ENCODE results near the gene IL10RB.

The IL10RB gene

GRCh38 chr21:33267250-33267649, 1.1 kb downstream of the IL10RB start:
- DNase-seq (ENCODE audit: low read depth): no peak

DNA sequence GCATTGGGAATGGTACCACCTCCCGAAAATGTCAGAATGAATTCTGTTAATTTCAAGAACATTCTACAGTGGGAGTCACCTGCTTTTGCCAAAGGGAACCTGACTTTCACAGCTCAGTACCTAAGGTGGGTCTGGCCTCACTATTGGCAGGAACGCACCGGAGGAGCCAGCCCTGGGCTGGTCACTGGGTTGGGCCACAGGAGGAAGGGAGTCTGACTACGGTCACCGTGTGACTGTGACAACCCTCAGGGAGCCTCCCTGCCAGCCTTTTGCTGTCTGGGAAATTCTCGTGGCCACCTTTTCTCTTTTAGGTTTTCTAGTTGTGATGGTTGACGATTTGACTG, 2.2 kb downstream of the IL10RB start:
- no peak for DNase-seq (ENCODE audit: low read depth)

DNA sequence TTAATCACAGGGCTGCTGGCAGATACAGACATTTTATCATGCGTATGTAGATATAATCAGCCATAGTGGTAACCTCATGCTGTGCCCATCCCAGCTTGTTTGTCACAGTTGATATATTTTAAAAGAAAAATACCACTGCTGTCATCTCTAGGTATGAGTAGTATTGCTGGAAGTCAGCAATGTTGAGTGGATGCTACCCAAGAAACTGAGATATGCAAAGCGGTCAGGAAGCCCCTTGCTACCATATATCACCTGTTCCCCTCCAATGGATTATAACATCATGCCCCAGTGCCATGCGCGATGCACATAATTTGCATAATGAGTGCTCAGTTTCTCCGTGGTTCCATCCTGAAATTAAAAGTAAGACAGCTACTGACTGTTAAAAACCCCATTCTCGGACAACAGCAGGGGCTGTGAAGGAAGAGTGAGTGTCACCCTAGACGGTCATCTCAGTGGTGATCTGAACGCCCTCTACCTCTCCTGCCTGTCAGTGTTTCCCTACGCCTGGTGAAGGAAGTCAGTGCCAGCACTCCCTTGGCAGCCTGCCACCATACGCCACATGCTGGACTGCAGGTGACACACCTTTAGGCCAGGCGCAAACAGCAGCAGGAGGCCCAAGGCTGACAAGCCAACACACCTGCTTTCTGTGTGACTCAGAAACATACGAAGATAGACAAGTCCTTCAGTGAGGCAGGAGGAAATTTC, 2.7 kb downstream of the IL10RB start:
- no peak for DNase-seq (ENCODE audit: low read depth)

DNA sequence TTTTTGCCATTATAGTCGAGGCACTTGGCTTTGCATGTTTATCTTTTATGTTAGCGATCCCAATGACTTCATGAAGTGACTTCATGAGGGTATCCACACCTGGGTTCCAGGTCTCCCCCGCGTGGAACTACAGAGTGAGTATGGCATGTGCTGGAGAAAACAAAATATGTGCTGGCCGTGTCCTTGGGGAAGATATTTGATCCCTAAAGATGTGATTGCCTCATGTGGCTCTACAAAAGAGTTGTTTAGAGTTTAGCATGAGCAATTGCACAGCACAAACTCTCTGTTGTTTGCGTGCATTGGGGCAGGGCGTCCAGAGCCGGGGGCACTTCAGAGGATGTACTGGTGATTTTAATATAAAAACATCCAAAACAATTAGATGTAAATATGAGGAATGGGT, 4.8 kb downstream of the IL10RB start:
- DNase-seq (ENCODE audit: low read depth): no peak

- no peak for DNase-seq (ENCODE audit: low read depth)
These were observed 6.9 kb downstream of the IL10RB start for GRCh38 chr21:33273044-33273443.

- no peak for DNase-seq (ENCODE audit: low read depth)
These were observed 12.6 kb downstream of the IL10RB start for GRCh38 chr21:33278721-33279120.

DNA sequence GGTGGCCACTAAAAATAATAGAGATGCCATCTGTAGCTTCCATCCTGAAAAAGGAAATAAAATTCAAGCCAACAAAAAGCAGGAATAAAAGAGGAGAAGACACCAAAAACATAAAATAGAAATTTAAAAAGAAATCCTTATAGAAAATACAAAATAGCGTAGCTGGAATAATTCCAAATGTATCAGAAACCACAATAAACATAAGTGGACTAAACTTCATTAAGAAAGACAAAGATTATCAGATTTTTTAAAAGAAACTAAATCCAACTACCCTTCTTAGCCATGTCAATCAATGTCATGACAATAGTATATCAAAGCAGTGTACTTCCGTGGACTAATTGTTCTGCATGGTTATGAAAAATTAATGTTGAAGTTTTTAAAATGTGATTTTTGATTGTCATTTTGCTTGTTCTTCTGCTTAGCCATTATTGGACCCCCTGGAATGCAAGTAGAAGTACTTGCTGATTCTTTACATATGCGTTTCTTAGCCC, 13.2 kb downstream of the IL10RB start:
- no peak for DNase-seq (ENCODE audit: low read depth)

DNA sequence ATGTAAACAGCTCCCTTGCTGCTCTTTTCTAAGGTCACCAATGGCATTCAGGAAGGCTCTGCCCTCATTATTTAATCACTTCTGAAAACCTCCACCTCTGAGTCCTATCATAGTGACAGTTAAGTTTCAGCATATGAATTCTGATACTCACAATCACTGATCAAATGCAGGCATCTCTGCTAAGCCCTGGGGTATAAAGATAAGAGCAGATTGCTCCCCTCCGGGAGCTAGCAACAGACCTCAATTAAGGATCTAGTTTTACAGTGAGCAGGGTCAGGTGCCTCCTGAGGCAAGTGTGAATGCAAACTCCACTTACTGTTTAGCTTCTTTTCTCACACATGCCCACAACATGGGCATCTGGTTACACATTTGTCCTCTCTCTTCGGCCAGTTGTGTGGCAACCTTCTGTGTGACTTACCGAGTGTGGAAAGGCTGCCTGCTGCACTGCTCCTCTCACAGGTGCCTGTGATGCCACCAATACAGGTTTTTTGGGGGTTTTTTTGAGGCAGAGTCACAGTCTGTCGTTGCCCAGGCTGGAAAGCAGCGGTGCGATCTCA, 15.0 kb downstream of the IL10RB start:
- DNase-seq (ENCODE audit: low read depth): no peak

- DNase-seq (ENCODE audit: low read depth): no peak
These were observed 17.0 kb downstream of the IL10RB start for GRCh38 chr21:33283203-33283602.

- DNase-seq (ENCODE audit: low read depth): no peak
These were observed 19.9 kb downstream of the IL10RB start for GRCh38 chr21:33286076-33286475.

GRCh38 chr21:33286600-33287456, 20.7 kb downstream of the IL10RB start:
- no peak for DNase-seq (ENCODE audit: low read depth)

GRCh38 chr21:33289199-33289819, 23.1 kb downstream of the IL10RB start:
- no peak for DNase-seq (ENCODE audit: low read depth)

DNA sequence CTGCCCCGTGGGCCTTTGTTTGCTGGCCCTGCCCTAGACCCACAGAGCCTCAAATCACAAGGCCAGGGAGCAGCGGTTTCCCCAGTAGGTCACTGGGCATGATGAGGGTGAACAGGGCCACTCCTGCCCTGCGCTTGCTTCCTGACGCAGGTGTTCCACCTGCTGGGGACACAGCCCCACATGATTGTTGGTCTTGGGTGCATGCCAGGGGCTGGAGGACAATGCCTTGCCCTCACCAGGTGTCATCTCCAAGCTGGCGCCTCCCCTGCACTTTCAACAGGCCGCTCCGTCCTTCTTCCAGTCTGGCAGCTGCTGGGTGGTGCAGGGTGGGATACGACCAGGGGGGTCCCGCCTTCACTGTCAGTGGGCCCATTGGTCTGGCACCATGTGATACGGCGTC, 24.3 kb downstream of the IL10RB start:
- no peak for DNase-seq (ENCODE audit: low read depth)

DNA sequence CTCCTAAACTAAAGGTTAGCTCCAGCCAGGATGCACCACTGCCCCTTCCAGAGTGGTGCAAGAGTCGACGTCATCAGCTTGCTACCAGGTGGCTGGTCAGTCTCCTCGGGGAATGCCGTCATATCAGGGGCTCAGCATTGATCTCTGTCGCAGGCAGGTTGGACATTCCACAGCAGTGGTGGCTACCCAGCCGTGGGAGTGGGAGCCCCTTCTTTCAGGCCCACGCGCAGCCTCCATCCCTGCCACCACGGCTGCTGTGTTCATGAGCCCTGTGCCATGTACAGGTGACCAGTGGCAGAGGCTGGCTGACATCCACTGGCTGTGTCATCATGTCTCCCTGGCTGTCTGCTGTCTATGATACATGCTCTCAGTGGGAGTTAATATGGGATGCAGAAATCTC, 25.5 kb downstream of the IL10RB start:
- no peak for DNase-seq (ENCODE audit: low read depth)

DNA sequence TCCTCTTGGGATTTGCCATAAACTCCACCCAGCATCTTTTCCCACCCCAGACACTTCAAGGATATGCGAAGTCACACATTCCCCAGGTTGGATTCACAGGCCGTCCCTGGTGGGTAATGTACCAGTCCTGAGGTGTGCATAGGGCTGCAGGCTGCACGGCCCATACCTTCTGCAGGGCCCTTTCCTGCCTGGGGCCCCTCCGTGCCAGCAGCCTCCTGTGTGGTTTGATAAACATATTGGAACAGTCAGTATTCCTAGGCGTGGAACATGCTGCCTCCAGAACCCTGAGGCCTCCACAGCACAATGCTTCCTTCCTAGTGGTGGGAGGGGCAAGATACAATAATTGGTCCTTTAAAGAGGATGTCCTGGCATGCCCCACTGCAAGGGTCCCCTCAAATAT, 26.6 kb downstream of the IL10RB start:
- no peak for DNase-seq (ENCODE audit: low read depth)

DNA sequence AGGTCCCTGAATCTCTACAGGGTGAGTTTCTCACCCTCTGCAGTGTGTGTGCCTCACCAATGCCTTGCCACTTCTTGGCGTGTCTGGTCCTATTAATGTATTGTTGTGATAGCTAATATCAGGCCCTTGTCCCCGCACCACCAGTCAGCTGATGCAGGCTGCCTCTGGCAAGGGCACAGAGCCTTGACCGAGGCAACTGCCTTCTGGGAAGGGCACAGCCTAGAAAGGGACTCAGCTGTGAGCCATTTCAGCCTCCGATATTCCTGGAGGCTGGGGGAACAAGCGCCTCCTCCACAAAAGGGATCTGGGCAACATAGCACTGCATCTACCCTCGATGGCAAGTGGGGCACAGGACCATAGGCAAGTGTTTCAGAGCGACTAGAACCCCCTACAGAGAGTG, 27.0 kb downstream of the IL10RB start:
- no peak for DNase-seq (ENCODE audit: low read depth)

DNA sequence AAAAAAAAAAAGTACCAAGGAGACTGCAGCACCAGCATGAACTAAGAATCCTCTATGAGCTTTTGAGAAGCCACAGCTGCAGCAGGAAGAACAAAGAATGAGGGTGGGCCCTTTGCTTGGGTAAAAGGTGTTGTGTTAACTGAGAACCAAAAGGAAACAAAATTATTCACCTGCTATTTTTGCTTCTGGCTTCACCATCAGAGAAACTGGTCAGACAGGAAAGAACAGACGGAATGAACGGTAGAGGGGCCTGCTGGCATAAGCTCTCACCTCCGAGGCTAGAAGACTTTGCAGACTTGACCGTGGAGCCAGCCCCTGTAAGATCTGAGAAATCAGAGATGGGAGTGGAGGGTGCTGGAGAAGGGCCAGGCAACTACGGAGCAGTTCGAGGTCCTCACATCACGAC, 27.6 kb downstream of the IL10RB start:
- DNase-seq (ENCODE audit: low read depth): no peak

DNA sequence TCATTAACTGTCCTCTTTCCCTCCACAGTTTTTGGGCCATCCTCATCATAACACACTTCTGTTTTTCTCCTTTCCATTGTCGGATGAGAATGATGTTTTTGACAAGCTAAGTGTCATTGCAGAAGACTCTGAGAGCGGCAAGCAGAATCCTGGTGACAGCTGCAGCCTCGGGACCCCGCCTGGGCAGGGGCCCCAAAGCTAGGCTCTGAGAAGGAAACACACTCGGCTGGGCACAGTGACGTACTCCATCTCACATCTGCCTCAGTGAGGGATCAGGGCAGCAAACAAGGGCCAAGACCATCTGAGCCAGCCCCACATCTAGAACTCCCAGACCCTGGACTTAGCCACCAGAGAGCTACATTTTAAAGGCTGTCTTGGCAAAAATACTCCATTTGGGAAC, 30.0 kb downstream of the IL10RB start:
- DNase-seq (ENCODE audit: low read depth): no peak

GRCh38 chr21:33299181-33299752, 33.1 kb downstream of the IL10RB start:
- no peak for DNase-seq (ENCODE audit: low read depth)

DNA sequence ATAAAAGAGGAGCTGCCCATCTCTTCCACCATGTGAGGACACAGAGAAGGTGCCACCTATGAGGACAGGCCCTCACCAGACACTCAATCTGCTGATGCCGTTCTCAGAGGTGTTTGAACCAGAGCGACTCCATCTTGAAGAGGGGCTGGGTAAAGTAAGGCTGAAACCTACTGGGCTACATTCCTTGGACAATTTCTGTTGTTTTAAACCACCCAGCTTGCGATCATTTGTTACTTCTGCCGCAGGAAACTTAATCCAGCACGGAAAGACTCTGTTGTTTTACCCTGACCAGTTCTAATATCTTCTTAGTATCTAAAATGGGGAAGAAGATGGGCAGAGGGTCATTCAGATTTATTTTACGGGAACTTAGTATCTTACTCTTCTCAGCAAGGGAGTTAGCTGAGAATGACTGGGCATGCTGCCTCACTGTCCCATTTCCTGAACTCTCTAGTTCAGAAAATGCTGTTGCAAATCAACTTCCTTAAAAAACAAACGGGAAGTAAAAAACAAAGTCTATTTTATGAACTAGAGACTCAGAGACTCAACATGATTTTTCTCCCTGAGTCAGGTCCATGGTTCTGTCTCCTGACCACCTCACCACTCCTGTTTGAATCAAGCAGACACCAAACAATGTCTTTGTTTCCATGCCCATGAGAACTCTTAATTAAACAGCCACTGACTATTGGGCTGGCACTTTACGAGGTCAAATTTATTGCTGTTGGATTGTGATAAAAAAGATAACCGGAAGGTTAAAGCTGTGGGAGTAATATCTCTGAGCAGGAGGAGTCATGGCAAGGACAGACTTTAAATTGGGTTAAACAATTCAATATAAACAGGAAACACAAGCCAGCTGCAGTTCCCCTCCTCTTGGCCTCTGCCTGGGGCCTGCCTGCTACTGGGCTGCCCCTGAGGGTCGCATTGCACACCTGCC, 34.8 kb downstream of the IL10RB start:
- no peak for DNase-seq (ENCODE audit: low read depth)

DNA sequence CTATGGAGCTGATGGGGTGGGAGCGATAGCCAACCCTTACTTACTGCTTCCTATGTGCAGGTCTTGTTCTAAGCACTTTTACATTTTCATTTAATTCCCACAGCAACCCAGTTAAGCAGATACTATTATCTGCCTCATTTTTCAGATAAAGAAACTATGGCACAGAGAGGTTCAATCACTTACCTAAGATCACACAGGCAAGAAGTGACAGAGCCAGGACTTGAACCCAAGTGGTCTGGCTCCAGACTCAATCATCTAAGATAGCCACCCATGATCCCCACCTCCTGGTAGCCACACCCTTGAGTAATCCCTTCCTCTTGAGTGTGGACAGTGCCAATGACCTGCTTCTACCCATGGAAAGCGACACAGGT, 35.5 kb downstream of the IL10RB start:
- DNase-seq (ENCODE audit: low read depth): no peak
